ENCODE data around the gene STAT3. TPM values are rescaled to one million over a fixed set of nuclear protein-coding genes. Genes with fewer than 3 reads are reported as not detected.

The STAT3 gene
- total and polyA plus RNA-seq, 2 of the 13 experiments (the other 11 are each of a cell fraction or from before 2014, with no cell fraction given), result 61.8 to 62.4 TPM

DNA sequence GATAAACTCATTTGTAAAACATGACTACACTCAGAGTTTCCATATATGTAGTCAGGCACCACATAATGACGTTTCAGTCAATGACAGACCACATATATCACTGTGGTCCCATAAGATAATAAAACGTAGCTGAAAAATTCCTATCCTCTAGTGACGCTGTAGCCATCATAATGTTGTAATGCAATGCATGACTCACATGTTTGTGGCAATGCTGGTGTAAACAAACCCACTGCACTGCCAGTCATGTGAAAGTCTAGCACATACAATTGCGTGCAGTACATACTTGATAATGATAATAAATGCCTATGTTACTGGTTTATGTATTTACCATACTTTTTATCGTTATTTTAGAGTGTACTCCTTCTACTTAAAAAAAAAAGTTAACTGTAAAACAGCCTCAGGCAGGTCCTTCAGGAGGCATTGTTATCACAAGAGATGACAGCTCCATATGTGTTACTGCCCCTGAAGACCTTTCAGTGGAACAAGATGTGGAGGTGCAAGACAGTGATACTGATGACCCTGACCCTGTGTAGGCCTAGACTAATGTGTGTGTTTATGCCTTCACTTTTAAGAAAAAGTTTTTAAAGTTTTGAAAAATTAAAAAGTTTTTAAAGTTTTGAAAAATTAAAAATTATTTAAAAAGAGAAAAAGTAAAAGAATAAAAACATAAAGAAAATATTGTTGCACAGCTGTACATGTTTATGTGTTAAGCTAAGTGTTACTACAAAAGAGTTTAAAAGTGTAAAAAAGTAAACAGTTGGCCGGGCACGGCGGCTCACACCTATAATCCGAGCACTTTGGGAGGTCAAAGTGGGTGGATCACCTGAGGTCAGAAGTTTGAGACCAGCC, 121.1 kb downstream of the STAT3 start:
- H4K20me1 ChIP-seq (ENCODE audit: insufficient read depth, low read length), result no peaks in the 10 kb centered on the region
- no peak overlapping the region for H3K27ac ChIP-seq (ENCODE audit: extremely low read length, insufficient read depth, low read length)
- intact Hi-C loops (cut with micrococcal nuclease; ENCODE audit: unreplicated experiment) (loop anchor here (1.0 kb wide), 1 partner anchor 8 kb away; no protein-coding TSS in a partner anchor), in situ Hi-C loops (cut with HindIII; ENCODE audit: extremely low pct_ligation_motif_present, low pct_unique_long_range_greater_than_20kb) (no loop called here)
- no peaks in the 10 kb centered on the region for H3K27me3 ChIP-seq (ENCODE audit: control insufficient read depth in 1 of 2, insufficient read depth in 2 of 2, low read length in 2 of 2)
- ATAC-seq, result no peak
- no peak for FAIRE-seq
- no peaks in the 10 kb centered on the region for H3K9me3 ChIP-seq (ENCODE audit: low read length)
- peaks cover 53% of the 10 kb centered on the region for H3K79me2 ChIP-seq (ENCODE audit: insufficient read depth, low read length)
- no peaks in the 10 kb centered on the region for H3K36me3 ChIP-seq (replicated peaks in 1 of 2; ENCODE audit: control insufficient read depth in 1 of 2, insufficient read depth in 2 of 2, low read length in 2 of 2)
- no peak overlapping the region for H2AFZ ChIP-seq (ENCODE audit: low read length)
- no peak overlapping the region for H3K9ac ChIP-seq (ENCODE audit: insufficient read depth, low read depth, low read length)
- no peak overlapping the region for H3K4me3 ChIP-seq (replicated peaks in 1 of 3; ENCODE audit: insufficient read depth in 1 of 3, low read depth in 2 of 3, low read length in 3 of 3)
- ChIA-PET POLR2A (interaction anchor here (0.7 kb wide), 1 partner anchor 18 kb away, joined by 3 read pairs; no protein-coding TSS in a partner anchor), CTCF (ENCODE audit: low intra/inter-chr PET ratio, low total read pairs) (no interaction called here)
- H3K4me1 ChIP-seq (ENCODE audit: insufficient read depth, low read length), result peaks cover 57% of the 10 kb centered on the region
- no peak for DNase-seq (ENCODE audit: low spot score)
- WGBS (ENCODE audit: low lambda C conversion rate), result 74% methylated on average over 9 of the region's 9 CpGs
- no TSS peak for BruUV-seq (replicated peaks)
- H3K4me2 ChIP-seq (ENCODE audit: low read depth, low read length), result no peak overlapping the region
- no peak for TF ChIP-seq HES4 (CRISPR knock-in tag; IDR thresholded peaks at IDR 0.05; ENCODE audit: borderline replicate concordance)
- no peak for TF ChIP-seq ZNF629 (CRISPR knock-in tag; conservative IDR thresholded peaks at IDR 0.05)
- no peak for TF ChIP-seq MTERF4 (CRISPR knock-in tag; IDR thresholded peaks at IDR 0.05)
- TF ChIP-seq, protein P1, sequence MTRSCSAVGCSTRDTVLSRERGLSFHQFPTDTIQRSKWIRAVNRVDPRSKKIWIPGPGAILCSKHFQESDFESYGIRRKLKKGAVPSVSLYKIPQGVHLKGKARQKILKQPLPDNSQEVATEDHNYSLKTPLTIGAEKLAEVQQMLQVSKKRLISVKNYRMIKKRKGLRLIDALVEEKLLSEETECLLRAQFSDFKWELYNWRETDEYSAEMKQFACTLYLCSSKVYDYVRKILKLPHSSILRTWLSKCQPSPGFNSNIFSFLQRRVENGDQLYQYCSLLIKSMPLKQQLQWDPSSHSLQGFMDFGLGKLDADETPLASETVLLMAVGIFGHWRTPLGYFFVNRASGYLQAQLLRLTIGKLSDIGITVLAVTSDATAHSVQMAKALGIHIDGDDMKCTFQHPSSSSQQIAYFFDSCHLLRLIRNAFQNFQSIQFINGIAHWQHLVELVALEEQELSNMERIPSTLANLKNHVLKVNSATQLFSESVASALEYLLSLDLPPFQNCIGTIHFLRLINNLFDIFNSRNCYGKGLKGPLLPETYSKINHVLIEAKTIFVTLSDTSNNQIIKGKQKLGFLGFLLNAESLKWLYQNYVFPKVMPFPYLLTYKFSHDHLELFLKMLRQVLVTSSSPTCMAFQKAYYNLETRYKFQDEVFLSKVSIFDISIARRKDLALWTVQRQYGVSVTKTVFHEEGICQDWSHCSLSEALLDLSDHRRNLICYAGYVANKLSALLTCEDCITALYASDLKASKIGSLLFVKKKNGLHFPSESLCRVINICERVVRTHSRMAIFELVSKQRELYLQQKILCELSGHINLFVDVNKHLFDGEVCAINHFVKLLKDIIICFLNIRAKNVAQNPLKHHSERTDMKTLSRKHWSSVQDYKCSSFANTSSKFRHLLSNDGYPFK (CRISPR knock-in tag; IDR thresholded peaks at IDR 0.05; ENCODE audit: borderline replicate concordance), result no peak
- TF ChIP-seq FOXK1 (CRISPR knock-in tag; IDR thresholded peaks at IDR 0.05; ENCODE audit: borderline replicate concordance, low read depth), result peak; percentile 23; the same call in 1 of the 2 replicates
- TF ChIP-seq ZNF34 (CRISPR knock-in tag; IDR thresholded peaks at IDR 0.05; ENCODE audit: borderline replicate concordance), result no peak
- no peak for TF ChIP-seq ZNF317 (CRISPR knock-in tag; IDR thresholded peaks at IDR 0.05)
- TF ChIP-seq, protein P2, sequence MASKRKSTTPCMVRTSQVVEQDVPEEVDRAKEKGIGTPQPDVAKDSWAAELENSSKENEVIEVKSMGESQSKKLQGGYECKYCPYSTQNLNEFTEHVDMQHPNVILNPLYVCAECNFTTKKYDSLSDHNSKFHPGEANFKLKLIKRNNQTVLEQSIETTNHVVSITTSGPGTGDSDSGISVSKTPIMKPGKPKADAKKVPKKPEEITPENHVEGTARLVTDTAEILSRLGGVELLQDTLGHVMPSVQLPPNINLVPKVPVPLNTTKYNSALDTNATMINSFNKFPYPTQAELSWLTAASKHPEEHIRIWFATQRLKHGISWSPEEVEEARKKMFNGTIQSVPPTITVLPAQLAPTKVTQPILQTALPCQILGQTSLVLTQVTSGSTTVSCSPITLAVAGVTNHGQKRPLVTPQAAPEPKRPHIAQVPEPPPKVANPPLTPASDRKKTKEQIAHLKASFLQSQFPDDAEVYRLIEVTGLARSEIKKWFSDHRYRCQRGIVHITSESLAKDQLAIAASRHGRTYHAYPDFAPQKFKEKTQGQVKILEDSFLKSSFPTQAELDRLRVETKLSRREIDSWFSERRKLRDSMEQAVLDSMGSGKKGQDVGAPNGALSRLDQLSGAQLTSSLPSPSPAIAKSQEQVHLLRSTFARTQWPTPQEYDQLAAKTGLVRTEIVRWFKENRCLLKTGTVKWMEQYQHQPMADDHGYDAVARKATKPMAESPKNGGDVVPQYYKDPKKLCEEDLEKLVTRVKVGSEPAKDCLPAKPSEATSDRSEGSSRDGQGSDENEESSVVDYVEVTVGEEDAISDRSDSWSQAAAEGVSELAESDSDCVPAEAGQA (IDR thresholded peaks at IDR 0.05; ENCODE audit: low read depth), result no peak
- TF ChIP-seq, protein P2 (CRISPR knock-in tag; IDR thresholded peaks at IDR 0.05; ENCODE audit: borderline replicate concordance), result no peak
- TF ChIP-seq, protein P3, sequence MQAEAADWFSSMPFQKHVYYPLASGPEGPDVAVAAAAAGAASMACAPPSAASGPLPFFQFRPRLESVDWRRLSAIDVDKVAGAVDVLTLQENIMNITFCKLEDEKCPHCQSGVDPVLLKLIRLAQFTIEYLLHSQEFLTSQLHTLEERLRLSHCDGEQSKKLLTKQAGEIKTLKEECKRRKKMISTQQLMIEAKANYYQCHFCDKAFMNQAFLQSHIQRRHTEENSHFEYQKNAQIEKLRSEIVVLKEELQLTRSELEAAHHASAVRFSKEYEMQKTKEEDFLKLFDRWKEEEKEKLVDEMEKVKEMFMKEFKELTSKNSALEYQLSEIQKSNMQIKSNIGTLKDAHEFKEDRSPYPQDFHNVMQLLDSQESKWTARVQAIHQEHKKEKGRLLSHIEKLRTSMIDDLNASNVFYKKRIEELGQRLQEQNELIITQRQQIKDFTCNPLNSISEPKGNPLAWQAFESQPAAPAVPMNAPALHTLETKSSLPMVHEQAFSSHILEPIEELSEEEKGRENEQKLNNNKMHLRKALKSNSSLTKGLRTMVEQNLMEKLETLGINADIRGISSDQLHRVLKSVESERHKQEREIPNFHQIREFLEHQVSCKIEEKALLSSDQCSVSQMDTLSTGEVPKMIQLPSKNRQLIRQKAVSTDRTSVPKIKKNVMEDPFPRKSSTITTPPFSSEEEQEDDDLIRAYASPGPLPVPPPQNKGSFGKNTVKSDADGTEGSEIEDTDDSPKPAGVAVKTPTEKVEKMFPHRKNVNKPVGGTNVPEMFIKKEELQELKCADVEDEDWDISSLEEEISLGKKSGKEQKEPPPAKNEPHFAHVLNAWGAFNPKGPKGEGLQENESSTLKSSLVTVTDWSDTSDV (CRISPR knock-in tag; IDR thresholded peaks at IDR 0.05), result no peak
